Ecto neural progenitor cell (in vitro differentiated cells): ENCODE results near the gene PCARE.
A peak's percentile ranks its signal among the peaks of the same experiment; 100 is the strongest.
"Not testable (repeated sequence)": the region's sequence is repeated elsewhere in the genome, so short reads cannot be mapped to it uniquely, and the experiment has no call there.

ENCODE experiments used
- DNase-seq: peaks from one replicate; pipeline ENCODE4 v3.0.0-alpha.2; 2018; ENCODE audit warnings: low spot score

Gene PCARE

GRCh38 chr2:29074411-29074810 lies at the start of gene PCARE:
Gene PCARE, minus strand, starts transcription at chr2:29074523. Its CDS starts 262 bp downstream, at chr2:29074261.
- DNase-seq, result peak; percentile 16

GRCh38 chr2:29123617-29124349 lies 49.5 kb upstream of the PCARE start:
- no peak for DNase-seq

- no peak for DNase-seq
These were observed 46.5 kb upstream of the PCARE start for GRCh38 chr2:29120846-29121245.

- no peak for DNase-seq
These were observed 44.9 kb upstream of the PCARE start for GRCh38 chr2:29119211-29119610.

- no peak for DNase-seq
These were observed 43.4 kb upstream of the PCARE start for GRCh38 chr2:29117636-29118303.

- no peak for DNase-seq
These were observed 41.8 kb upstream of the PCARE start for GRCh38 chr2:29115797-29116781.

GRCh38 chr2:29114946-29115609 lies 40.8 kb upstream of the PCARE start, which contains the start of gene CLIP4:
Gene CLIP4, plus strand, starts transcription at chr2:29115415. Its CDS starts 5,974 bp downstream, at chr2:29121389.
- DNase-seq, result peak; percentile 57

GRCh38 chr2:29114586-29114945 lies 40.2 kb upstream of the PCARE start:
- DNase-seq, result no peak

GRCh38 chr2:29113891-29114321 lies 39.6 kb upstream of the PCARE start:
- DNase-seq, result no peak

GRCh38 chr2:29113027-29113686 lies 38.8 kb upstream of the PCARE start:
- DNase-seq, result no peak

- no peak for DNase-seq
These were observed 38.1 kb upstream of the PCARE start for GRCh38 chr2:29112379-29112778.

- no peak for DNase-seq
These were observed 36.7 kb upstream of the PCARE start for GRCh38 chr2:29110916-29111535.

- no peak for DNase-seq
These were observed 34.9 kb upstream of the PCARE start for GRCh38 chr2:29109246-29109645.

GRCh38 chr2:29108225-29108624 lies 33.9 kb upstream of the PCARE start:
- DNase-seq, result no peak

- DNase-seq, result not testable (repeated sequence)
These were observed 33.2 kb upstream of the PCARE start for GRCh38 chr2:29107547-29107946.

- no peak for DNase-seq
These were observed 32.7 kb upstream of the PCARE start for GRCh38 chr2:29106980-29107388.

- no peak for DNase-seq
These were observed 31.9 kb upstream of the PCARE start for GRCh38 chr2:29106256-29106655.

GRCh38 chr2:29105375-29105774 lies 31.1 kb upstream of the PCARE start:
- no peak for DNase-seq

- no peak for DNase-seq
These were observed 30.4 kb upstream of the PCARE start for GRCh38 chr2:29104688-29105087.

GRCh38 chr2:29100564-29100963 lies 26.2 kb upstream of the PCARE start:
- no peak for DNase-seq

- no peak for DNase-seq
These were observed 23.2 kb upstream of the PCARE start for GRCh38 chr2:29097569-29097968.
